ENCODE measurements around the gene OR7E24. TPM values are rescaled to one million over a fixed set of nuclear protein-coding genes. Genes with fewer than 3 reads are reported as not detected.

OR7E24 gene
- total RNA-seq, 2 experiments from 2014 or later: not detected

DNA sequence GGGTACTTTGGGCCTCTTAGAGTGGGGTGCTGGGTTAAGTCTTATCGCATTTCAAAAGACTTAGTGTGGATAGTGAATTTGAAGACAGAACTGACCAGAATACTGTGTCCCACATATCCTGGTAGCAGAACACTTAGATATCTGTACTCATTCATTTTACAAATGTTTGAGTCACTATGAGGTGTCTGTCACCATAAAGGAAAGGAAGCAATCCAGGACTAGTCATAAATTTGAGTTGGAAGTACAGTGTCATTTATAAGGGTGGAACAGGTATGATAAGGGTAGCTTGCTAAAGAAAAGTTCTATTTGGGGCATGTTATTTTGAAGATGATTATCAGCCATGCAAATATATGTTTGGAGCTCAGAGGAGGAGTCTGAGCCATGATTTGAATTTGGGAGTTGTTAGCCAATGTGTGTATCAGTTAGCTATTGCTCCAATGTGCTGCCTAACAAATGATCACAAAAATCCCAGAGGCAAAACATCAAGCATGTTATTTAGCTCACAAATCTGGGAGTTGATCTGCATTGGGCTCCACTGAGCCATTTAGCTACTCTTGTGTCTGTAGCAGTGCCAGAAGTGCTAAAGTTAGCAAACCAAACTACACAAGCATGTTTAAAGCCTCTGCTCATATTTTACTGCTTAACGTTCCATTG lies 38.6 kb downstream of the OR7E24 start:
- ATAC-seq (no peak), DNase-seq (no peak)
- TF ChIP-seq, protein P1, sequence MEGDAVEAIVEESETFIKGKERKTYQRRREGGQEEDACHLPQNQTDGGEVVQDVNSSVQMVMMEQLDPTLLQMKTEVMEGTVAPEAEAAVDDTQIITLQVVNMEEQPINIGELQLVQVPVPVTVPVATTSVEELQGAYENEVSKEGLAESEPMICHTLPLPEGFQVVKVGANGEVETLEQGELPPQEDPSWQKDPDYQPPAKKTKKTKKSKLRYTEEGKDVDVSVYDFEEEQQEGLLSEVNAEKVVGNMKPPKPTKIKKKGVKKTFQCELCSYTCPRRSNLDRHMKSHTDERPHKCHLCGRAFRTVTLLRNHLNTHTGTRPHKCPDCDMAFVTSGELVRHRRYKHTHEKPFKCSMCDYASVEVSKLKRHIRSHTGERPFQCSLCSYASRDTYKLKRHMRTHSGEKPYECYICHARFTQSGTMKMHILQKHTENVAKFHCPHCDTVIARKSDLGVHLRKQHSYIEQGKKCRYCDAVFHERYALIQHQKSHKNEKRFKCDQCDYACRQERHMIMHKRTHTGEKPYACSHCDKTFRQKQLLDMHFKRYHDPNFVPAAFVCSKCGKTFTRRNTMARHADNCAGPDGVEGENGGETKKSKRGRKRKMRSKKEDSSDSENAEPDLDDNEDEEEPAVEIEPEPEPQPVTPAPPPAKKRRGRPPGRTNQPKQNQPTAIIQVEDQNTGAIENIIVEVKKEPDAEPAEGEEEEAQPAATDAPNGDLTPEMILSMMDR (IDR thresholded peaks at IDR 0.05): no peak
- no peak overlapping the region for H3K27ac Mint-ChIP-seq
- POLR2A ChIA-PET: no interaction called here
- peaks cover 47% of the 10 kb centered on the region for H3K36me3 Mint-ChIP-seq (ENCODE audit: low read depth)
- CTCF ChIA-PET: no interaction called here
- H3K27me3 Mint-ChIP-seq: no peaks in the 10 kb centered on the region
- H3K4me1 Mint-ChIP-seq (ENCODE audit: low read depth): no peaks in the 10 kb centered on the region
- H3K4me3 Mint-ChIP-seq: no peak overlapping the region
- intact Hi-C loops (cut with micrococcal nuclease): no loop called here
- H3K9me3 Mint-ChIP-seq: peaks cover 42% of the 10 kb centered on the region

DNA sequence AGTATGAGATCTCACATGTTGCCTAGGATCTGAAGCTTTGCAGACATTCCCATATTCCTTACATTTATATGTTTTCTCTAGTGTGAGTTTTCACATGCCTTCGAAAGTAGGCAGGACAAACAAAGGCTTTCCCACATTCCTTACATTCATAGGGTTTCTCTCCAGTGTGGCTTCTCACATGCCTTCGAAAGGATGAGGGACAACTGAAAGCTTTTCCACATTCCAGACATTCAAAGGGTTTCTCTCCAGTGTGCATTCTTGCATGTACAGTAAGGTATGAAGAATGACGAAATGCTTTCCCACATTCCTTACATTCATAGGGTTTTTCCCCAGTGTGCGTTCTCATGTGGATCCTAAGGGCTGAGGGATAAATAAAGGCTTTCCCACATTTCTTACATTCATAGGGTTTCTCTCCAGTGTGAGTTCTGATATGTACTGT lies 44.7 kb downstream of the OR7E24 start:
- Mint-ChIP-seq H3K9me3 (peaks cover 61% of the 10 kb centered on the region), H3K27ac (no peak overlapping the region), H3K4me3 (no peak overlapping the region), H3K36me3 (ENCODE audit: low read depth) (peaks cover 83% of the 10 kb centered on the region), H3K27me3 (no peaks in the 10 kb centered on the region), H3K4me1 (ENCODE audit: low read depth) (no peaks in the 10 kb centered on the region)
- DNase-seq (no peak), ATAC-seq (no peak)
- TF ChIP-seq, protein P1 (IDR thresholded peaks at IDR 0.05): no peak
- POLR2A ChIA-PET: no interaction called here
- CTCF ChIA-PET: no interaction called here
- intact Hi-C loops (cut with micrococcal nuclease): no loop called here

DNA sequence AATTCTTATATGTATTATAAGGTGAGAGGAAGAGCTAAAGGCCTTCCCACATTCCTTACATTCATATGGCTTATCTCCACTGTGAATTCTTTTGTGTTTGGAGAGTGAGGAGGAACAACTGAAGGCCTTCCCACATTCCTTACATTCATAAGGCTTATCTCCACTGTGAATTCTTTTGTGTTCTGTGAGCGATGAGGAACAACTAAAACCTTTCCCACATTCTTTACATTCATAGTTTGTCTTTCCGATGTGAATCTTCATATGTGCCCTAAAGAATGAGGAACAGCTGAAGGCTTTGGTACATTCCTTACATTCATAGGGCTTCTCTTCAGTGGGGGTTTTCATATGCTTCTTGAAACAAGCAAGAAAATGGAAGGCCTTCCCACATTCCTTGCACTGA lies 45.6 kb downstream of the OR7E24 start:
- intact Hi-C loops (cut with micrococcal nuclease): no loop called here
- no peak for ATAC-seq
- Mint-ChIP-seq H3K9me3 (peaks cover 64% of the 10 kb centered on the region), H3K4me1 (ENCODE audit: low read depth) (no peaks in the 10 kb centered on the region), H3K27ac (no peak overlapping the region), H3K27me3 (no peaks in the 10 kb centered on the region), H3K36me3 (ENCODE audit: low read depth) (peaks cover 88% of the 10 kb centered on the region), H3K4me3 (no peak overlapping the region)
- no peak for DNase-seq
- CTCF ChIA-PET: no interaction called here
- TF ChIP-seq, protein P1 (IDR thresholded peaks at IDR 0.05): no peak
- POLR2A ChIA-PET: no interaction called here

Other genes starting within 250 kb of the OR7E24 start
- not detected for gene MUC16, start 240.5 kb upstream of the OR7E24 start, total RNA-seq
- gene OR1M1, start 163.9 kb upstream of the OR7E24 start, total RNA-seq: not detected
- not detected for gene OR7G2, start 143.5 kb upstream of the OR7E24 start, total RNA-seq
- gene OR7G1, start 135.2 kb upstream of the OR7E24 start, total RNA-seq: not detected
- not detected for gene OR7G3, start 124.0 kb upstream of the OR7E24 start, total RNA-seq
- gene ZNF317, start 110.5 kb upstream of the OR7E24 start, total RNA-seq: 10 to 100 TPM; 41.4 to 41.7 TPM
- gene OR7D2, start 72.0 kb upstream of the OR7E24 start, total RNA-seq: under 1 TPM in 1 of 2 experiments, not detected in 1; 0.11 TPM
- gene OR7D4, start 31.3 kb upstream of the OR7E24 start, total RNA-seq: not detected
- gene ZNF699, start 58.9 kb downstream of the OR7E24 start, total RNA-seq: 1 to 10 TPM; 5.2 to 6.3 TPM
- 10 to 100 TPM; 12.9 to 15.8 TPM for gene ZNF559, start 73.2 kb downstream of the OR7E24 start, total RNA-seq
- gene ZNF177, start 112.1 kb downstream of the OR7E24 start, total RNA-seq: 1 to 10 TPM; 1.6 to 1.9 TPM
- 10 to 100 TPM; 23.5 to 26.8 TPM for gene ZNF266, start 184.6 kb downstream of the OR7E24 start, total RNA-seq
- gene ZNF560, start 247.7 kb downstream of the OR7E24 start, total RNA-seq: under 1 TPM; 0.11 to 0.16 TPM